Osteocyte (in vitro differentiated cells): ENCODE measurements around the gene PLCB4. TPM values are rescaled to one million over a fixed set of nuclear protein-coding genes. Genes with fewer than 3 reads are reported as not detected.

Source experiments
- DNase-seq: peaks from one replicate; pipeline ENCODE4 v3.0.0; 2021; ENCODE audit warnings: mixed read lengths; ENCODE audit not compliant: unreplicated experiment; ENCODE audit errors: extremely low spot score
- H3K27ac Mint-ChIP-seq: one replicate; pipeline ENCODE4 v1.8.0; 2021; ENCODE audit warnings: mild to moderate bottlenecking, mixed read lengths; ENCODE audit not compliant: unreplicated experiment
- H3K27me3 Mint-ChIP-seq: one replicate; pipeline ENCODE4 v1.8.0; 2021; ENCODE audit warnings: mixed read lengths; ENCODE audit not compliant: unreplicated experiment
- H3K36me3 Mint-ChIP-seq: one replicate; pipeline ENCODE4 v1.8.0; 2021; ENCODE audit warnings: mixed read lengths; ENCODE audit not compliant: unreplicated experiment
- H3K4me1 Mint-ChIP-seq: one replicate; pipeline ENCODE4 v1.8.0; 2021; ENCODE audit warnings: mixed read lengths; ENCODE audit not compliant: unreplicated experiment
- H3K4me3 Mint-ChIP-seq: one replicate; pipeline ENCODE4 v1.8.0; 2021; ENCODE audit warnings: mild to moderate bottlenecking, moderate library complexity, mixed read lengths; ENCODE audit not compliant: unreplicated experiment
- H3K9me3 Mint-ChIP-seq: one replicate; pipeline ENCODE4 v1.8.0; 2021; ENCODE audit warnings: mixed read lengths; ENCODE audit not compliant: unreplicated experiment
- CTCF ChIP-seq: fragments of 200-600 bp; sonication (generic); IDR thresholded peaks from 2 replicates; pipeline ENCODE4 v1.5.0; 2021; ENCODE audit warnings: antibody characterized with exemption, mild to moderate bottlenecking, moderate library complexity
- total RNA-seq: library from RNA; stranded (reverse); gene quantifications from 2 replicates; pipeline ENCODE4 v1.2.1, GENCODE V29; 2021

PLCB4 gene
- total RNA-seq, 1 donor from 2014 or later = 5.3 TPM

DNA sequence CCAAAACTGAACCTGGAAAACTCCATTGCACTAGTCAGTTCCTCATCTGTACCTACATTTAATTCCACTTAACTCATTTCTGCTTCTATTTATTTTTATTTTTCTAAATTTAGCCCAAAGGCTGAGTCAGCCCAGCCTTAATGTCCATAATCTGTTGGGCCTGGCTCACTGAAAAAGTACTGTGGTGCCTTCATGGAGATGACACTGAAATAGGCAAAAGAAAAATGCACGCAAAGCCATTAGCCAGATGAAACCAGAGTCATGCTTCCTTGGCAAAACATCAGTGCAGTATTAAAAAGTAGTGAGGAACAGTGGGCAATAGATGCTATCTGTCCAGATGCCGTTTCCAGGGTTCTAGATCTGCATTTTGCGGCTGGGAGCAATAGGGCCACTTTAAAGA lies 14.7 kb upstream of the PLCB4 start:
- H3K4me3 Mint-ChIP-seq = no peak overlapping the region

GRCh38 chr20:9059931-9060330 lies 9.0 kb upstream of the PLCB4 start:
- peaks cover 5% of the 10 kb centered on the region for H3K9me3 Mint-ChIP-seq
- H3K27me3 Mint-ChIP-seq = no peaks in the 10 kb centered on the region
- no peaks in the 10 kb centered on the region for H3K36me3 Mint-ChIP-seq
- H3K4me3 Mint-ChIP-seq = no peak overlapping the region
- TF ChIP-seq CTCF = no peak
- no peak for DNase-seq
- peaks cover 3% of the 10 kb centered on the region for H3K4me1 Mint-ChIP-seq
- H3K27ac Mint-ChIP-seq = no peak overlapping the region

More for the DNA sequence above, 14.7 kb upstream of the PLCB4 start:
- no peak for TF ChIP-seq CTCF
- Mint-ChIP-seq H3K4me1 (peaks cover 38% of the 10 kb centered on the region), H3K9me3 (peaks cover 8% of the 10 kb centered on the region), H3K36me3 (peaks cover 2% of the 10 kb centered on the region), H3K27ac (no peak overlapping the region), H3K27me3 (no peaks in the 10 kb centered on the region)
- no peak for DNase-seq

DNA sequence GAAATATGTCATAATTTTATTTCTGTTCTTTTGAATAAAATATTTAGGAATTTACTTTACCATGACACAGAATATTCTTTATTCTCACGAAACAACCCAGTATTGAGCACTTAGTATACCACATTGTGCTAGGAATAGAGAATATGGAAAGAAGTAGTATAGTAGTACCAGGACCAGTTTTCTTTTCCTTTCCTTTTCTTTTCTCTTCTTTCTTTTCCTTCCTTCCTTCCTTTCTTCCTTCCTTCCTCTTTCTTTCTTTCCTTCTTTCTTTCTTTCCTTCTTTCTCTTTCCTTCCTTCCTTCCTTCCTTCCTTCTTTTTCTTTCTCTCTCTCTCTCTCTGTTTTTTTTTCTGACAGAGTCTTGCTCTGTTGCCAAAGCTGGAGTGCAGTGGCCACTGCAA lies 7.5 kb upstream of the PLCB4 start:
- peaks cover 9% of the 10 kb centered on the region for H3K4me1 Mint-ChIP-seq

GRCh38 chr20:9062066-9062465 lies 6.8 kb upstream of the PLCB4 start:
- no peaks in the 10 kb centered on the region for H3K36me3 Mint-ChIP-seq
- no peak for TF ChIP-seq CTCF
- DNase-seq = no peak
- no peak overlapping the region for H3K27ac Mint-ChIP-seq
- H3K4me3 Mint-ChIP-seq = no peak overlapping the region
- peaks cover 15% of the 10 kb centered on the region for H3K4me1 Mint-ChIP-seq
- H3K27me3 Mint-ChIP-seq = no peaks in the 10 kb centered on the region
- H3K9me3 Mint-ChIP-seq = no peaks in the 10 kb centered on the region

More for the DNA sequence above, 7.5 kb upstream of the PLCB4 start:
- Mint-ChIP-seq H3K27ac (no peak overlapping the region), H3K9me3 (peaks cover 5% of the 10 kb centered on the region), H3K36me3 (no peaks in the 10 kb centered on the region), H3K27me3 (no peaks in the 10 kb centered on the region), H3K4me3 (no peak overlapping the region)
- no peak for TF ChIP-seq CTCF
- DNase-seq = no peak

GRCh38 chr20:9066191-9066590 lies 2.7 kb upstream of the PLCB4 start:
- no peaks in the 10 kb centered on the region for H3K36me3 Mint-ChIP-seq
- H3K9me3 Mint-ChIP-seq = no peaks in the 10 kb centered on the region

More at GRCh38 chr20:9066191-9066590, 2.7 kb upstream of the PLCB4 start:
- Mint-ChIP-seq H3K4me1 (peaks cover 31% of the 10 kb centered on the region), H3K27me3 (no peaks in the 10 kb centered on the region), H3K4me3 (no peak overlapping the region), H3K27ac (peak overlapping the region; percentile 89)
- no peak for DNase-seq
- no peak for TF ChIP-seq CTCF
